ENCODE data around the gene UGT1A5.
A peak's percentile ranks its signal among the peaks of the same experiment; 100 is the strongest.

The UGT1A5 gene

GRCh38 chr2:233707940-233708644 lies 4.6 kb upstream of the UGT1A5 start:
- Histone ChIP-seq H2AFZ (ENCODE audit: low read depth, low read length) (no peak overlapping the region), H3K4me3 (ENCODE audit: insufficient read depth in 1 of 2, low read depth in 1 of 2, low read length in 2 of 2) (no peak overlapping the region), H3K27ac (ENCODE audit: low read length, poor library complexity, severe bottlenecking) (no peak overlapping the region), H2BK120ac (ENCODE audit: low read depth, low read length) (no peak overlapping the region), H3K18ac (ENCODE audit: low read depth in 1 of 2, low read length in 2 of 2) (no peak overlapping the region), H3K79me1 (replicated peaks; ENCODE audit: low read length, poor library complexity, severe bottlenecking) (no peaks in the 10 kb centered on the region), H2AK5ac (ENCODE audit: low read length, severe bottlenecking) (no peak overlapping the region), H3K4me2 (ENCODE audit: low read length, poor library complexity, severe bottlenecking) (no peak overlapping the region), H3K9me3 (ENCODE audit: control insufficient read depth, low read length) (no peaks in the 10 kb centered on the region), H3K36me3 (ENCODE audit: control insufficient read depth in 1 of 2, insufficient read depth in 2 of 2, low read depth in 1 of 2, low read length in 2 of 2) (no peaks in the 10 kb centered on the region), H3K4ac (ENCODE audit: low read depth in 1 of 2, low read length in 2 of 2) (no peak overlapping the region), H3K23ac (ENCODE audit: low read length in 2 of 2) (no peak overlapping the region), H4K8ac (ENCODE audit: low read length) (no peak overlapping the region), H3K14ac (ENCODE audit: low read length in 2 of 2) (no peak overlapping the region), H3K9ac (ENCODE audit: low read length) (no peak overlapping the region), H2BK12ac (ENCODE audit: low read length in 2 of 2) (no peak overlapping the region), H4K91ac (ENCODE audit: low read length) (no peak overlapping the region), H3K27me3 (ENCODE audit: control insufficient read depth in 1 of 2, insufficient read depth in 1 of 2, low read length in 2 of 2) (peaks cover 0 to 6% of the 10 kb centered on the region in 2 experiments), H3K4me1 (ENCODE audit: control insufficient read depth, insufficient read depth, low read depth, low read length) (peaks cover 11% of the 10 kb centered on the region), H2BK15ac (ENCODE audit: low read depth, poor library complexity, severe bottlenecking) (no peak overlapping the region), H2BK5ac (ENCODE audit: low read depth, low read length, poor library complexity, severe bottlenecking) (no peak overlapping the region)
- whole genome bisulfite sequencing = 76% methylated on average over 8 of the region's 10 CpGs
- DNase-seq = peak; percentile 10

DNA sequence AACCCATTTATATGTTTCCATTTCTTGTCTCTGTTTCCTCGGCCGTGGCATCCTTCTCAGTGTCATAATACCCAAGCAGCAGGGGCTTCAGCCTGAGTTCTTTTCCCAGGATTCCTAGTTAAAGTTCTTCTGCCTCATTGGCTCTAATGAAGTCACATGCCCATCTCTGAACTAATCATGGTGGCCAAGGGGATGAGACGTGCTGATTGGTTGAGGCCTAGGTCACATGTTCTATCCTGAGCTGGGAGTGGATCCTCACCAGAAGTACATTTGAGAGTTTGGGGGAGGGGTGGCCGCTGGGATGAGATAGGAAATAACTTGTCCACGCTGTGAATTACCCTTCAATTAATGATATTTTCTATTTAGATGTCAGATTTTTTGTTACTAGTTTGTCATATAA lies 3.8 kb upstream of the UGT1A5 start:
- Histone ChIP-seq H3K14ac (ENCODE audit: low read length in 2 of 2) (no peak overlapping the region), H3K4me2 (ENCODE audit: low read length, poor library complexity, severe bottlenecking) (no peak overlapping the region), H3K27ac (ENCODE audit: low read length, poor library complexity, severe bottlenecking) (no peak overlapping the region), H3K9me3 (ENCODE audit: control insufficient read depth, low read length) (no peaks in the 10 kb centered on the region), H2BK15ac (ENCODE audit: low read depth, poor library complexity, severe bottlenecking) (no peak overlapping the region), H4K91ac (ENCODE audit: low read length) (no peak overlapping the region), H3K27me3 (ENCODE audit: control insufficient read depth in 1 of 2, insufficient read depth in 1 of 2, low read length in 2 of 2) (peaks cover 0 to 9% of the 10 kb centered on the region in 2 experiments), H3K9ac (ENCODE audit: low read length) (no peak overlapping the region), H2AFZ (ENCODE audit: low read depth, low read length) (no peak overlapping the region), H4K8ac (ENCODE audit: low read length) (no peak overlapping the region), H3K79me1 (replicated peaks; ENCODE audit: low read length, poor library complexity, severe bottlenecking) (no peaks in the 10 kb centered on the region), H2BK120ac (ENCODE audit: low read depth, low read length) (no peak overlapping the region), H3K4me1 (ENCODE audit: control insufficient read depth, insufficient read depth, low read depth, low read length) (peaks cover 11% of the 10 kb centered on the region), H3K36me3 (ENCODE audit: control insufficient read depth in 1 of 2, insufficient read depth in 2 of 2, low read depth in 1 of 2, low read length in 2 of 2) (no peaks in the 10 kb centered on the region), H2AK5ac (ENCODE audit: low read length, severe bottlenecking) (no peak overlapping the region), H2BK5ac (ENCODE audit: low read depth, low read length, poor library complexity, severe bottlenecking) (no peak overlapping the region), H2BK12ac (ENCODE audit: low read length in 2 of 2) (no peak overlapping the region), H3K4me3 (ENCODE audit: insufficient read depth in 1 of 2, low read depth in 1 of 2, low read length in 2 of 2) (no peak overlapping the region), H3K23ac (ENCODE audit: low read length in 2 of 2) (no peak overlapping the region), H3K4ac (ENCODE audit: low read depth in 1 of 2, low read length in 2 of 2) (no peak overlapping the region), H3K18ac (ENCODE audit: low read depth in 1 of 2, low read length in 2 of 2) (no peak overlapping the region)
- DNase-seq = no peak
- WGBS = 96% methylated on average over 3 of the region's 5 CpGs

DNA sequence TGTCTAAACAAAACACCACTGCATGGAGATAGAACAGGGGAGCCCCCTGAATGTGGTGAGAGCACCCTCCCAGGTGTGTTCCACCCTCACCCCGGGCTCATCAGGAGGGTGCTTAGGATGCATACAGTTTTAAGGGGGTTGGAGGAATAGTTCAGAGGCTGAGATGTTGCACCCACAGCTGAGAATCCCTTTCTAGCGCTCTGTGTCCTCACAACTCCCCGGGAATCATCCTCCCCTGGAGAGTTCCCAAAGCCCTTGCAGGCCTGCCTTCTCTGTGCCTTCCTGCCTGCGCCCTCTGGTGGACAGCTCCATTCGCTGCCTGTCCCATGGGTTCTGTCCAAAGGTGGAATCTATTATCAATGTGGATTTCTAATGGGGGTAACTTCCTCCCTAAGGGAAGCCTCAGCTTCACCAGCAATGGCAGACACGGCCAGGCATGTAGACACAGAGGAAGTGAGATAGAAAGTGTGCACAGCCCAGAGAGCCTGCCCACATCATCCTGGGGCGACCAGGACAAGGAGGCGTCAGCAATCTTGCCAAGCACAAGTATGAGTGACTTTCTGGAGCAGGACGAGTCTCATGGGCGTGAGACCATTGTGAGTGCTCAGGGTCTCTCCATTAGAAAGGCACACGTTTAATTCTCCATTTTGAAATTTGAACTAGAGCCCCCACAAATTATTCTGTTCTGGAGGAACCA lies 1.2 kb upstream of the UGT1A5 start:
- Histone ChIP-seq H3K4ac (ENCODE audit: low read depth in 1 of 2, low read length in 2 of 2) (no peak overlapping the region), H2AFZ (ENCODE audit: low read depth, low read length) (no peak overlapping the region), H4K8ac (ENCODE audit: low read length) (no peak overlapping the region), H3K79me1 (replicated peaks; ENCODE audit: low read length, poor library complexity, severe bottlenecking) (no peaks in the 10 kb centered on the region), H3K9me3 (ENCODE audit: control insufficient read depth, low read length) (no peaks in the 10 kb centered on the region), H3K27me3 (ENCODE audit: control insufficient read depth in 1 of 2, insufficient read depth in 1 of 2, low read length in 2 of 2) (peaks cover 0 to 22% of the 10 kb centered on the region in 2 experiments), H2BK120ac (ENCODE audit: low read depth, low read length) (no peak overlapping the region), H3K4me2 (ENCODE audit: low read length, poor library complexity, severe bottlenecking) (no peak overlapping the region), H3K27ac (ENCODE audit: low read length, poor library complexity, severe bottlenecking) (no peak overlapping the region), H3K18ac (ENCODE audit: low read depth in 1 of 2, low read length in 2 of 2) (no peak overlapping the region), H2BK12ac (ENCODE audit: low read length in 2 of 2) (peak overlapping the region in 1 of 2 experiments; percentile 61), H2AK5ac (ENCODE audit: low read length, severe bottlenecking) (peak overlapping the region; percentile 72), H2BK15ac (ENCODE audit: low read depth, poor library complexity, severe bottlenecking) (no peak overlapping the region), H2BK5ac (ENCODE audit: low read depth, low read length, poor library complexity, severe bottlenecking) (no peak overlapping the region), H3K4me1 (ENCODE audit: control insufficient read depth, insufficient read depth, low read depth, low read length) (peaks cover 9% of the 10 kb centered on the region), H3K4me3 (ENCODE audit: insufficient read depth in 1 of 2, low read depth in 1 of 2, low read length in 2 of 2) (no peak overlapping the region), H3K36me3 (ENCODE audit: control insufficient read depth in 1 of 2, insufficient read depth in 2 of 2, low read depth in 1 of 2, low read length in 2 of 2) (no peaks in the 10 kb centered on the region), H3K23ac (ENCODE audit: low read length in 2 of 2) (no peak overlapping the region), H3K14ac (ENCODE audit: low read length in 2 of 2) (no peak overlapping the region), H3K9ac (ENCODE audit: low read length) (no peak overlapping the region), H4K91ac (ENCODE audit: low read length) (no peak overlapping the region)
- DNase-seq = peak; percentile 68
- 49% methylated on average over 10 of the region's 11 CpGs for WGBS

DNA sequence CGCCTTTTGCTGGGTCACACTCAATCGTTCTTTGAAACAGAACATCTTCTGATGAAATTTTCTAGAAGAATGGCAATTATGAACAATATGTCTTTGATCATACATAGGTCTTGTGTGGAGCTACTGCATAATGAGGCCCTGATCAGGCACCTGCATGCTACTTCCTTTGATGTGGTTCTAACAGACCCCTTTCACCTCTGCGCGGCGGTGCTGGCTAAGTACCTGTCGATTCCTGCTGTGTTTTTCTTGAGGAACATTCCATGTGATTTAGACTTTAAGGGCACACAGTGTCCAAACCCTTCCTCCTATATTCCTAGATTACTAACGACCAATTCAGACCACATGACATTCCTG lies 532 bp downstream of the UGT1A5 start:
- no peak overlapping the region for H2AFZ ChIP-seq (ENCODE audit: low read depth, low read length)
- no peak overlapping the region for H2BK15ac ChIP-seq (ENCODE audit: low read depth, poor library complexity, severe bottlenecking)
- H3K4me2 ChIP-seq (ENCODE audit: low read length, poor library complexity, severe bottlenecking) = no peak overlapping the region
- 89% methylated on average over 7 of the region's 7 CpGs for WGBS
- no peak for DNase-seq
- no peak overlapping the region for H4K91ac ChIP-seq (ENCODE audit: low read length)
- H2BK120ac ChIP-seq (ENCODE audit: low read depth, low read length) = no peak overlapping the region
- H2BK12ac ChIP-seq (ENCODE audit: low read length in 2 of 2) = no peak overlapping the region
- H3K27me3 ChIP-seq (ENCODE audit: control insufficient read depth in 1 of 2, insufficient read depth in 1 of 2, low read length in 2 of 2) = peaks cover 13 to 36% of the 10 kb centered on the region in 2 experiments
- H3K36me3 ChIP-seq (ENCODE audit: control insufficient read depth in 1 of 2, insufficient read depth in 2 of 2, low read depth in 1 of 2, low read length in 2 of 2) = no peaks in the 10 kb centered on the region
- H3K18ac ChIP-seq (ENCODE audit: low read depth in 1 of 2, low read length in 2 of 2) = no peak overlapping the region
- H3K4me1 ChIP-seq (ENCODE audit: control insufficient read depth, insufficient read depth, low read depth, low read length) = peaks cover 7% of the 10 kb centered on the region
- no peak overlapping the region for H3K14ac ChIP-seq (ENCODE audit: low read length in 2 of 2)
- no peaks in the 10 kb centered on the region for H3K79me1 ChIP-seq (replicated peaks; ENCODE audit: low read length, poor library complexity, severe bottlenecking)
- H3K4me3 ChIP-seq (ENCODE audit: insufficient read depth in 1 of 2, low read depth in 1 of 2, low read length in 2 of 2) = no peak overlapping the region
- H2BK5ac ChIP-seq (ENCODE audit: low read depth, low read length, poor library complexity, severe bottlenecking) = no peak overlapping the region
- no peak overlapping the region for H4K8ac ChIP-seq (ENCODE audit: low read length)
- no peak overlapping the region for H3K9ac ChIP-seq (ENCODE audit: low read length)
- no peak overlapping the region for H2AK5ac ChIP-seq (ENCODE audit: low read length, severe bottlenecking)
- H3K27ac ChIP-seq (ENCODE audit: low read length, poor library complexity, severe bottlenecking) = no peak overlapping the region
- H3K4ac ChIP-seq (ENCODE audit: low read depth in 1 of 2, low read length in 2 of 2) = no peak overlapping the region
- H3K23ac ChIP-seq (ENCODE audit: low read length in 2 of 2) = no peak overlapping the region
- no peaks in the 10 kb centered on the region for H3K9me3 ChIP-seq (ENCODE audit: control insufficient read depth, low read length)
